Activated T-helper 2 cell treated with anti-CD3 and anti-CD28 coated beads, Interferon-gamma antibody, Interleukin-2, Interleukin-4, amounts not matched to agents 10 μg/mL and 5 μg/mL and 100 μg/mL, durations not matched to agents 14 hours and 24 hours and 36 hours (primary cell): ENCODE measurements around the gene OR8B8. TPM values are rescaled to one million over a fixed set of nuclear protein-coding genes. Genes with fewer than 3 reads are reported as not detected.
A peak's percentile ranks its signal among the peaks of the same experiment; 100 is the strongest.

Experiments
- DNase-seq: peaks from one replicate; pipeline ENCODE4 v3.0.0; 2021; ENCODE audit warnings: low spot score
- H3K27ac Mint-ChIP-seq: one replicate; pipeline ENCODE4 v1.8.0; 2021; ENCODE audit warnings: mixed read lengths
- H3K27me3 Mint-ChIP-seq: one replicate; pipeline ENCODE4 v1.8.0; 2021; ENCODE audit warnings: low read depth, mixed read lengths
- H3K36me3 Mint-ChIP-seq: one replicate; pipeline ENCODE4 v1.8.0; 2021; ENCODE audit warnings: low read depth, mixed read lengths
- H3K4me1 Mint-ChIP-seq: one replicate; pipeline ENCODE4 v1.8.0; 2021; ENCODE audit warnings: low read depth, mixed read lengths
- H3K4me3 Mint-ChIP-seq: one replicate; pipeline ENCODE4 v1.8.0; 2021; ENCODE audit warnings: low read depth, mild to moderate bottlenecking, moderate library complexity, mixed read lengths
- H3K9me3 Mint-ChIP-seq: one replicate; pipeline ENCODE4 v1.8.0; 2021; ENCODE audit warnings: mixed read lengths
- intact Hi-C: fragments of 100-400 bp; cut with micrococcal nuclease; formaldehyde crosslinking; loops from one replicate; pipeline ENCODE4 v1.15.1; 2023
- total RNA-seq: library from RNA; stranded (reverse); gene quantifications from 2 replicates; pipeline ENCODE4 v1.2.3, GENCODE V29; 2022

OR8B8 gene, protein sequence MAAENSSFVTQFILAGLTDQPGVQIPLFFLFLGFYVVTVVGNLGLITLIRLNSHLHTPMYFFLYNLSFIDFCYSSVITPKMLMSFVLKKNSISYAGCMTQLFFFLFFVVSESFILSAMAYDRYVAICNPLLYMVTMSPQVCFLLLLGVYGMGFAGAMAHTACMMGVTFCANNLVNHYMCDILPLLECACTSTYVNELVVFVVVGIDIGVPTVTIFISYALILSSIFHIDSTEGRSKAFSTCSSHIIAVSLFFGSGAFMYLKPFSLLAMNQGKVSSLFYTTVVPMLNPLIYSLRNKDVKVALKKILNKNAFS
- not detected in 2 replicates for total RNA-seq

DNA sequence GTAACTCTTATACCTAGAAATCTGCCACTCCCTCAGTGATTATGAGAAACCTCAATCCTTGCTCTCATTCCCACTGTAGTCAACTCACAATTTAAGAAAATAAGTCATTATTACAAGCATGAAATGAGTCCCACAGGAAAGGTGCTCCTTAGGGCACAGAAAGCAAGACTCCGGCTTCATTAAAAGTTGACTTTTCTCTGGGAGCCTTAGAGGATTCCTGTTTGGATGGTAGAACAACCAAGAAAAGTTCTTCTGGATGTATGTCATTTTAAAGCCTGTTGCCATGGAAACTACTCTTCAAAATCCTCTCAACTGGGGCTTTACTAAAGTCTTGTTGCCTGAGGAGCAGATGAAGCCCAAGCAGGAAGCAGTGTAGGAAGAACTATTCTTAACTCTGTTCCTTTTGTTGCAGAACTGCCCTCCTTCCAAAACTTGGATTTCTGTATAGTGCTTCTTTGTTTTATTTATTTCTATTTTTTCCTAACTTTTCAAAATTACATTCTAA, at the start of gene OR8B8:
OR8B8 (minus strand) TSS at position 51 of the 505 bp plus-strand sequence. CDS start 4,611 bp downstream, outside the sequence.
- Mint-ChIP-seq H3K36me3 (no peaks in the 10 kb centered on the region), H3K9me3 (no peaks in the 10 kb centered on the region), H3K27ac (no peak within 1 kb of the TSS), H3K27me3 (no peaks in the 10 kb centered on the region), H3K4me3 (no peak within 1 kb of the TSS), H3K4me1 (no peaks in the 10 kb centered on the region)
- no peak for DNase-seq
- intact Hi-C loops: no loop called here

DNA sequence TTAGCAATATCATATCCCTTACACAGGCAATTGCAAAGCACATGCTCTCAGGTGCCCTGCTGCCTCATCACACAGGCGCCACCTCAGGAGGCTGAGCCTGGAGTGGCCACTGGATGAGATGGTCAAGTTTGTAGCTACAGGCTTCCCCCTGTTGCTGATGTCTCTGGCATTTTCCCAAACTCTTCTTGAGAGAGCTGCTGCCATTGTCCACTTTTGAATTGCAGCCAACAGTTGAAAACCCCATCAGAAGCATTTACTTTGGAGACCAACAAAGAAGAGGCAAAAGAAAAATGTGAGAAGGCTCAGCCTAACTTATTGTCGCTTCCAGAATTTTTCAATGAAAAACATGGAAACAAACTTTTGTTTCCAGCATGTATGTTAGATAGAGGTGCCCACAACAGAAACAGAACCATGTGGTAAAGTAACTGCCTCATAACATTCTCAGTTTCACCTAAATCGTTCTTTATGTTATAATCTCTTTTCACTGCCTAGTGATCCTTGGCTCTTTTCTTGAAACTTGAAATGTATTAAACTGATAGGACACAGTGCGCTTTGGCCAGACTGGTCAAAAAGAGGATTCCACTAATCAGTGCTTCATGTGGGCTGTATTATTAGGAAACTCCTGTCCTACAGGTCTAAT, 47.6 kb upstream of the OR8B8 start:
- Mint-ChIP-seq H3K4me3 (no peak overlapping the region), H3K9me3 (no peaks in the 10 kb centered on the region), H3K36me3 (no peaks in the 10 kb centered on the region), H3K27me3 (no peaks in the 10 kb centered on the region), H3K27ac (no peak overlapping the region), H3K4me1 (no peaks in the 10 kb centered on the region)
- no peak for DNase-seq
- intact Hi-C loops: no loop called here

DNA sequence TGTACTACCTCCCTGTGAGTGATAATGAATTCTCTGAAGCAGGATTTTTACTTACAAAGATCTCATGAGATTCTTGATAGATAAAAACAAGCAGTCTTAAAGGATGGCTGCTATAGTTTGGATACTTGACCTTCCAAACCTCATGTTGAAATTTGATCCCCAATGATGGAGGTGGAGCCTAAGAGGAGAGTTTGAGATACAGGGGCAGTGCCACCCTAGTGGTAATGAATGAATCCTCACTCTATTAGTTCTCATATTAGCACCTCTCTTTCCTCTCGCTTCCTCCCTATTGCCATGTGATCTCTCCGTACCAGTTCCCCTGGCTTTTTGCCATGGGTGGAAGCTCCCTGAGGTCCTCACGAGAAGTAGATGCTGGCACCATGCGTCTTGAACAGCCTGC, 37.9 kb upstream of the OR8B8 start:
- no peaks in the 10 kb centered on the region for H3K36me3 Mint-ChIP-seq
- DNase-seq: no peak
- peaks cover 10% of the 10 kb centered on the region for H3K4me1 Mint-ChIP-seq
- no peak overlapping the region for H3K27ac Mint-ChIP-seq
- no peak overlapping the region for H3K4me3 Mint-ChIP-seq
- no peaks in the 10 kb centered on the region for H3K9me3 Mint-ChIP-seq
- peaks cover 31% of the 10 kb centered on the region for H3K27me3 Mint-ChIP-seq
- intact Hi-C loops: no loop called here

DNA sequence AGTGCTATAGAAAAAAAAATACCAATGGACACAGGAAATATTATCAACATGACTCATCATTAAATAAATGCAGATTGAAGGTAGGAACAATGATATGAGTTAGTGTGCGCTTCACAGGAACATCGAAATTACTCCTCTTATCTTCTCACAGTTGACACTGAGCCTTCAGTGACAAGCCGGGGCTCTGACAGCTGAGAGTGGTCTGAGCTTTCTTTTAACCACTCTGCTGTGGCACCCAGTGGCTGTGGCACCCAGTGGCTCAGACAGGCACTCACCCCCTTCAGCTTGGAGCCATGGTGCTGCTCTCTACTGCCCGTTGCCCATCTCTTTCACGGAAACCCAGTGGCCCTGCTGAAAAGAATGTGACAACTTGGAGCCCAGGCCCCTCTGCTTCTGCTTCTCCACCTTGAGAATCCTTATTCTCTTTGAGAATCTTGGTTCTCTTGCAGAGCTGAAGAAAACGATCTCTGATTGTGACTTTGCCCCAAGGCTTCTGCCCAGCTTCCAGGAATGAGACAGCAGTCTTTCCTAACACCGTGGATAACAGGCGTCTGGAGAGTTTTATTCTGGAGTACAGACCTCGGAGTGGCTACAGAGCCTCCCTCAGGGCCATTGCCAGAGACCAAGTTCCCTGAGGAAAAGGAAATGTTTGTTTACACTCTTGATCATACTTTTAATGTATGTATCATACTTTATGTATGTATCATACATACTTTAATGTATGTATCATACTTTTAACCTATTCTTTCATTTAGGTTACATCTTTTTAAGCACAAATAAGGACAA, 37.1 kb upstream of the OR8B8 start:
- H3K27me3 Mint-ChIP-seq: peaks cover 31% of the 10 kb centered on the region
- no peak for DNase-seq
- peaks cover 10% of the 10 kb centered on the region for H3K4me1 Mint-ChIP-seq
- H3K27ac Mint-ChIP-seq: no peak overlapping the region
- H3K4me3 Mint-ChIP-seq: no peak overlapping the region
- intact Hi-C loops: no loop called here
- H3K36me3 Mint-ChIP-seq: no peaks in the 10 kb centered on the region
- H3K9me3 Mint-ChIP-seq: no peaks in the 10 kb centered on the region

DNA sequence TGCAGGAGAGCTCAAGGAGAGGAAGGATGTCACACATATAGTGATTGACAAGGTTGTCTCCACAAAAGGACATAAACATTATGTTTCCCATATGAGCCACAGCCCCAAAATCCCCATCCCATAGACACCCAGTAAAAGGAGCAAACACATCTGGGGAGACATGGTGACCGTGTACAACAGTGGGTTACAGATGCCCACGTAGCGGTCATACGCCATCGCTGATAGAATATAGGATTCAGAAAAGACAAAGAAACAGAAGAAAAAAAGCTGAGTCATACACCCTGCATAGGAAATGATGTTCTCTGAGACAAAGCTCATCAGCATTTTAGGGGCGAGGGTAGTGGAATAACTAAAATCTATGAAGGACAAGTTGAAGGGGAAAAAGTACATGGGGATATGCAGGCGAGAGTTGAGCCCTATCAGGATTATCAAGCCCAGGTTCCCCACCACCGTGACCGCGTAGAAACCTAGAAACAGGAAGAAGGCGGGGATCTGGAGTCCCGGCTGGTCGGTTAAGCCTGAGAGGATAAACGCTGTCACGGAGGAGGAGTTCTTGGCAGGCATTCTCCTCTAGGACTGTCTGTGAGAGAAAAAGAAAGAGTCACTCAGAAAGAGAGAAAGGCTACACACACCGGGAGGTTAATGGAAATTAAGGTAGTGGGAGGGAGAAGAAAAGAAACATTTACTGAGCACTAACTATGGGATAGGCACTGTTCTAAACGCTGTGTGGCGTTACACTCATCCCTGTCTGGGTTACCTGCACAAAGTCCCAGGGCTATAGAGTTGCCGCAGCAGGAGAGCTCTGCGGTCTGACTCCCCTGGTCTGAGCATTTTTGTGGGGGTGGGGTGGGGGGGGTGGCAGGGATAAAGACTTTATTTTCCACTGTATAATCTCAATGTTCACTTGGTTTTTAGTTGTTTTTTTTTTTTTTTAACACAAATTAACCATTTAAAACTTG, 36.1 kb upstream of the OR8B8 start:
- Mint-ChIP-seq H3K9me3 (no peaks in the 10 kb centered on the region), H3K36me3 (no peaks in the 10 kb centered on the region), H3K27me3 (peaks cover 28% of the 10 kb centered on the region), H3K4me3 (peak overlapping the region; percentile 64), H3K4me1 (peaks cover 10% of the 10 kb centered on the region), H3K27ac (peak overlapping the region; percentile 13)
- DNase-seq: peak; percentile 11
- intact Hi-C loops: no loop called here

DNA sequence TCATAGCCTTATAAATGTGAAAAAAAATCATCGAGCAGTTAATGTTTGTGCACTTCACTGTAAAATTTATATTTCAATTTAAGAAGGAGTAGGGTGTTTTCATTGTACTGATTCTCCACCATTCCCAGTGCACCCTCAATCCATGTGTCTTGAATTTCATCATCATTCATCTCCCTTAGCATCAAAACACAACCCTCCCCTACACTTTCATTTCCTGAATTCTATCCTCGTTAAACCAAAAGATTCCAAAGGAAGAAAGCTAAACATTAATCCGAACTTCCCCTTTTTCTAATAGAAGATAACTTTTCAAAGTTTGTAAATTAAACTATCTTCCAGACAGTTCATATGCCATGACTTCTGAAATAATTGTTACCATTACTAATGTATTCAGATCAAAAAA, 34.1 kb upstream of the OR8B8 start:
- Mint-ChIP-seq H3K27me3 (peaks cover 29% of the 10 kb centered on the region), H3K4me1 (peaks cover 10% of the 10 kb centered on the region)

DNA sequence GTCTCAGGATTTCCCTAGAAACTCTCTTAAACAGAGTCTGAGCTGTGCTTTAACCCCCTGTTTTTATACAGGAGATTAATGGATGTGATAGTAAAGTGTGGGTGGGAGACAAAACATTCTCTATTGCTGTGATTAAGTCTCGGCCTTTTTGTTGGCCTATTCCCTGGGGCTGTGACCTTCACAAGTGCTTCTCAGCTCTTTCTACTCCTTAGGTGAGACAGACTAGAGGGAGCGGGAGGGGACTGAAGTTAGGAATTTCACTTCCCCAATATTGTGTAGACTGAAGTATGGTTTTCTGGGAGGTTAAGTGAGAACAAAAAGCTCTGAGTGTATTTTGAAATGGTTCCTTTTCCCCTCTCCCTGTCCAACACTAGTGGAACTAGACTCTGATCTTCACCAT, 29.8 kb upstream of the OR8B8 start:
- H3K4me1 Mint-ChIP-seq: no peaks in the 10 kb centered on the region
- H3K27ac Mint-ChIP-seq: no peak overlapping the region
- H3K9me3 Mint-ChIP-seq: no peaks in the 10 kb centered on the region
- no peak for DNase-seq
- H3K27me3 Mint-ChIP-seq: peaks cover 11% of the 10 kb centered on the region
- H3K4me3 Mint-ChIP-seq: no peak overlapping the region
- intact Hi-C loops: no loop called here
- no peaks in the 10 kb centered on the region for H3K36me3 Mint-ChIP-seq

More for the DNA sequence above, 34.1 kb upstream of the OR8B8 start:
- intact Hi-C loops: no loop called here
- DNase-seq: no peak
- Mint-ChIP-seq H3K9me3 (no peaks in the 10 kb centered on the region), H3K4me3 (no peak overlapping the region), H3K36me3 (no peaks in the 10 kb centered on the region), H3K27ac (no peak overlapping the region)

DNA sequence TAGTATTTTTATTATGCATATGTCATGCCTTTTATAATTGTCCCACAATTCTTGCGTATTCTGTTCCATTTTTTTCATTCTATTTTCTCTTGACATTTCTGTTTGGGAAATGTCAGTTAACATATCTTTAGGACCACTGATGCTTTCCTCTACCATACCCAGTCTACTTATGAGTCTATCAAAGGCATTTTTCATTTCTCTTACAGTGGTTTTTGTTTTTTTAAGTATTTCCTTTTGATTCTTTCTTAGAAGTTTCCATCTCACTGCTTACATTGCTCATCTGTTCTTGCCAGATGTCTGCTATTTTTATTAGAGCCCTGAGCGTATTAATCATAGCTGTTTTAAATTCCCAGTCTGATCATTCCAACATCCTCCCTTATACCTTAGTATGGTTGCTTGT, 29.3 kb upstream of the OR8B8 start:
- no peak overlapping the region for H3K4me3 Mint-ChIP-seq
- no peak overlapping the region for H3K27ac Mint-ChIP-seq
- intact Hi-C loops: no loop called here
- no peaks in the 10 kb centered on the region for H3K4me1 Mint-ChIP-seq
- DNase-seq: no peak
- no peaks in the 10 kb centered on the region for H3K36me3 Mint-ChIP-seq
- peaks cover 9% of the 10 kb centered on the region for H3K27me3 Mint-ChIP-seq
- H3K9me3 Mint-ChIP-seq: no peaks in the 10 kb centered on the region

DNA sequence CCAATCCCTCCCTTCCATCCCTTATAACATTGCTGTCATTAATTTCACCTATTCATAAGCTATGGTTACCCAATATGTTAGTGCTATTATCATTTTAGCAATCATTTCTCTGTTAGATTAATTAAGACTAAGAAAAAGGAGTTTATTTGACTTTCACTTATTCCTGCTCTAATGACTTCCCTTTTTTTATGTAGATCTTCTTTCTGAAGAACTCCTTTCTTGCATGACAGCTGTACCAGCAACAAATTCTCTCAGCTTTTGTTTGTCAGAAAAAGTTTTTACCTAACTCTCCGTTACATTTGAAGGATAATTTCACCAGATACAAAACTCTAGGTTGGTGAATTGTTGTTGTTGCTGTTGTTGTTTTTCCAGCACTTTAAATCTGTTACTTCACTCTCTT, 28.6 kb upstream of the OR8B8 start:
- intact Hi-C loops: no loop called here
- H3K36me3 Mint-ChIP-seq: no peaks in the 10 kb centered on the region
- H3K9me3 Mint-ChIP-seq: no peaks in the 10 kb centered on the region
- H3K4me1 Mint-ChIP-seq: no peaks in the 10 kb centered on the region
- no peak for DNase-seq
- H3K27me3 Mint-ChIP-seq: peaks cover 7% of the 10 kb centered on the region
- no peak overlapping the region for H3K27ac Mint-ChIP-seq
- H3K4me3 Mint-ChIP-seq: no peak overlapping the region

DNA sequence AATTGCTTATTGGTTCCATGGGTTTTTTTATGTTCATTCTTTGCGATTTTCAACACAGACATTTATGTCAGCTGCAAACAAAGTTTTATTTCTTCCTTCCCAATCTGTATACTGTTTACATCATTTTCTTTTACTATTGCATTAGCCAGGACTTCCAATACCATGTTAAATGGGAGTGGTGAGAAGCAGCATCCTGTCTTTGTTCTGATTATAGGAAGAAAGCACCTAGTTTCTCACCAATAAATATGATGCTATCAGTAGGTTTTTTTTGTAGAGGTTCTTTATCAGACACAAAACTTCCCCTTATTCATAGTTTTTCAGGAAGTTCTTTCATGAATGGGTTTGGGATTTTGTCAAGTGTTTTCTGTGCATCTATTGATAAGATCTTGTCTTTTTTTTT, 28.0 kb upstream of the OR8B8 start:
- Mint-ChIP-seq H3K36me3 (no peaks in the 10 kb centered on the region), H3K27ac (no peak overlapping the region), H3K9me3 (no peaks in the 10 kb centered on the region), H3K4me1 (no peaks in the 10 kb centered on the region), H3K4me3 (no peak overlapping the region), H3K27me3 (peaks cover 7% of the 10 kb centered on the region)
- intact Hi-C loops: no loop called here
- no peak for DNase-seq

DNA sequence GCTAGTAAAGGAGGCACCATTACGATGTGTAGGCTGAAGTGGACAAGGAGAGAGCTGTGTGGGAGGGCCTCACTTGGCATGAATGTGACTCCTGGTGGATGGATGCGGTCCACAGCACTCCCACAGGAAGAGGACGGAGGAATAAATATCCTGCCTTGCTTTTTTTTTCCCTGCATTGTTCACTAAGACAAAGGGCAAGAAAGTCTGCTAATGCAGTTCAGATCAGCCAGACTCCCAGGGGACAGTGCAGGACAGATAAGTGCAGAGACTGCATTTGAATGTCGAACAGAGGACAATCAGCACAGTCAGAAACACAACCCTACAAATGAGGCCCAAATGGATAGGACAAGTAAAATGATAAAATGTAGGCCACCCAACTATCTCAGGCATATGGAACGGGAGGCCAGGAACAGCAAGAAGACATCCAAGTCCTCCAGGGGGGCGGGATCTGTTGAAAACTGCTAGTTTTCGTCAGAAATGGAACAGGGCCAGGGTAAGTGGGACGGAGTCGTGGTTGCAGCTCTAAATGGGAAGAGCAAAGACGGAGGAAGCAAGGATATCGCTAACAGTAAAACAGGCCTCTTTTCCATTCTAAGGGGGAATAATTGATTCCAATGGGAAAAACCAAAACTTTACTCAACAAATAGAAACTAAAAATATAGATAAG, 25.2 kb upstream of the OR8B8 start:
- DNase-seq: no peak
- Mint-ChIP-seq H3K36me3 (no peaks in the 10 kb centered on the region), H3K4me3 (no peak overlapping the region), H3K27me3 (peaks cover 3% of the 10 kb centered on the region), H3K9me3 (no peaks in the 10 kb centered on the region), H3K27ac (no peak overlapping the region), H3K4me1 (no peaks in the 10 kb centered on the region)
- intact Hi-C loops: no loop called here
